Hematopoietic multipotent progenitor cell treated with erythropoietin and hydrocortisone succinate and interleukin-3 and kit ligand, for 17 days (in vitro differentiated cells): ENCODE data around the gene LY6G5C.
A peak's percentile ranks its signal among the peaks of the same experiment; 100 is the strongest.

ENCODE experiments used
- DNase-seq: peaks from one replicate; pipeline ENCODE4 v3.0.0-alpha.2; 2015; ENCODE audit warnings: low spot score

LY6G5C gene

DNA sequence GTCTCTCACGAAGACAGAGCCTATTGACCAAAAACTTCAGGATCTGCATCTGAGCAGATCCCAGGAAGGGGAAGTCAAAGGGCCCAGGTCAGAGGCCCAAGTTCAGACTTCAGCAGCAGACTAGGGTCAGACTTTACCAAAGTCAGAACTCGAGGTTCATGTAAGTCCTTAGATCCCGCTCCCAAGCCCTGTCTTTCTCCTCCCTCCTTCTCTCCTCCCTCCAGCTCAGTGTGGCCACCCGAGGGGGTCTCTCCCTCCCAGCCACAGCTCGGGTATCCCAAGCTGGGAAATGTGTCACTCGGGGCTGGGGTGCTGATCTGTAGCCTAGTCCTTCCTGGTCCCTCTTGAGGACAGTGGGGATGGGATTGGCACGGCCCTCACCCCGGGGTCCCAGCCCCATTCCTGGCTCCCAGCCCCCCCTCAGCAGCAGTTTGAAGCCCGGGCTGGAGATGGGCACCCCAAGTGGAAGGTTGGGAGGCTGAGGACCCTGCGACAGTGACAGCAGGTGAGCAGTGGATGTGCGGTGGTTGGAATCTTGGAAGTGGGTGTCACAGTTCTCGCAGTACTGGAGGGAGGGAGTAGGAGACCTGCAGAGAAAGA is 18.6 kb downstream of the LY6G5C start:
- no peak for DNase-seq

DNA sequence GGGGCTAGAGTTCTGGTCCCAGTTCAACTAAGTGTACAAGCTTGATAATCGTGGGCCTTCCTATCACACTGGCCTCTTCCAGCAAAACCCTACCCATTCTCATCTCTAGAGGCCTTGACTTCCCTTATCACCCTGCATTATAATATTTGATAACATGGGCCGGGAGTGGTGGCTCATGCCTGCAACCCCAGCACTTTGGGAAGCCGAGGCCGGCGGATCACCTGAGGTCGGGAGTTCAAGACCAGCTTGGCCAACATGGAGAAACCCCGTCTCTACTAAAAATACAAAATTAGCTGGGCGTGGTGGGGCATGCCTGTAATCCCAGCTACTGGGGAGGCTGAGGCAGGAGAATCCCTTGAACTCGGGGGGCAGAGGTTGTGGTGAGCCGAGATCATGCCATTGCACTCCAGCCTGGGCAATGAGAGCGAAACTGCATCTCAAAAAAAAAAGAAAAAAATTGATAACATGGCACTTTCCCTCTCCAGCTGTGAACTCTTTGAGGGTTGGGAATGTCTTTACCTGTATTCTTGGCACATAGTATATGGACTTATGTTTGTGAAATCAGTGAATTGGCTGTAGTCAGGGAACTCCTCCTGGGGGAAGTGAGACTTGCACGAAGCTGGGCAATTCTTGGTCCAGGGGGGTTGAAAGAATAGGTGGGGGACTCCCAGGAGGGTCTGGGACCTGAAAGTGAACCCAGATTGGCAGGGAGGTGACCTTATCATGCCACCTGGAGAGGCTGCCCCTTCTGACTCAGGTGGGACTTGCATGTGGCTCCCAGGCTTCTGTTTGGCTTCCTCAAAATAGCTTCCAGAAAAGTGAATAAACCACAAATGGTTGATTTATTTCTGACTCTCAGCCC is 19.4 kb downstream of the LY6G5C start:
- DNase-seq: no peak

DNA sequence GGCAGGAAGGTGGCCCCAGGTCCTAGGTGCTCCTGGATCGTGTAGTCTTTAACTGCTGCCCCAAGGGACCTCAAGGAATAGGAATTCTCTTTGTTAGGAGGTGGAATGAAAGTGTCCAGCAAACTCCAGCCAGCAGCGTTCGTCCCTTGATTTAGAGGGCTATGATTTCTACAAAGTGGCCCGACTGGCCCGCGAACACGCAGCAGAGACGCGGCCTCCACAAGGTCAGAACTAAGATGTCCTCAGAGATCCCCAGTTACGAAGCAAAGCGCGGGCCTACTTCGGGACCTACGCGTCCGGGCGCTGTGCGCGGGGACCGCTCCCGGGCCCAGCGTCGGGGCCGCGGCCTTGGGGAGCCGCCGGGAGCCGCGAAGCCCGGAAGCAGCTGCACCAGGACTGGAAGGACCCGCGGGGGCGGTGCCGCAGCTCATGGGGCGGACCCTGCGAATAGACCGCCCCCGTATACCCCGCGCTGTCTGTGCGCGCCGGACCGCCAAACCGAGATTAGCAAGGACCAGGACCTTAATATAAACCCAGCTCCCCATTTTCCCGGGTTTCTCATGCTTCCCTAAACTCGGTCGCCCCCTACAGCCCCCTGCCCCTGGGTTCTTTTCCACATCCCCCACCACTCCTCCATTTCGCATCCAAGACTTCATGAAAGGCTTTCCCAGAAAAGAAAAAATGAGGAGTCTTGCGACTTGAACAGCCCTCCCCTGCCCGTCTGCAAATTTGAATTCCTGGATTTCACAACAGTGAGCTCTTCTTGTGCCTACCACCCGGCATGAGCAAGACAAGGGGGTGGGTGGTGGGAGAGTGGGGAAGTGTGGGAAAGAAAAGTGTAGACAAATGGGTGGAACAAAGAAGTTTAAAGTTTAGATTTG is 20.2 kb downstream of the LY6G5C start, which contains the start of gene C6orf47:
C6orf47 (minus strand) TSS at position 398 of the 881 bp plus-strand sequence. CDS start 831 bp downstream, outside the sequence.
- peak; percentile 73 for DNase-seq

- peak; percentile 53 for DNase-seq
Observed at GRCh38 chr6:31659649-31660380, 21.1 kb downstream of the LY6G5C start.

- no peak for DNase-seq
Observed at GRCh38 chr6:31658983-31659648, 21.8 kb downstream of the LY6G5C start.

DNA sequence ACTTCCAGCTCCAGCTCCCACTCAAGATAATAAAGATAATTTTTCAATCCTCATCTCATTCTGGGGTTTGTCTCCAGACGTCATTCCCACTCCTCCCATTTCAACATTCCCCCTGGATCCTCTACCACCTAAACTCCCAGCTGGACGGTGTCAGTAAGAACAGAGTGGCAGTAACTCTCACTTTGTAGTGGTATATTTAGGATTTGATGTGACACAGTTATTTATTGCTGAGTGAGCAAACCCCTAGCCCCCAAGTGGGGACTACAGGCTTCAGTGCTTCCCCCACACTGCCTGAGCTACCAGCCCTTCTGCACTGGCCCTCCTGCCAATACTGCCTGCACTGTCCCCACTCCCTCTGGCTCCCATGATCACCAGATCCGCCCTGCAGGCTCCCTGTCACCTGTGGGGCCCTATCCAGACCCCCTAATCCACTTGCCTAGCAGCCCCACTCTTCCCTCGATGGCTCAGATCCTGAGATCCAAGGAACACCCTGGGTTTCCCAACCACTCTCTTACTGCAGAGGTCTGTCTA is 22.6 kb downstream of the LY6G5C start:
- DNase-seq: no peak

DNA sequence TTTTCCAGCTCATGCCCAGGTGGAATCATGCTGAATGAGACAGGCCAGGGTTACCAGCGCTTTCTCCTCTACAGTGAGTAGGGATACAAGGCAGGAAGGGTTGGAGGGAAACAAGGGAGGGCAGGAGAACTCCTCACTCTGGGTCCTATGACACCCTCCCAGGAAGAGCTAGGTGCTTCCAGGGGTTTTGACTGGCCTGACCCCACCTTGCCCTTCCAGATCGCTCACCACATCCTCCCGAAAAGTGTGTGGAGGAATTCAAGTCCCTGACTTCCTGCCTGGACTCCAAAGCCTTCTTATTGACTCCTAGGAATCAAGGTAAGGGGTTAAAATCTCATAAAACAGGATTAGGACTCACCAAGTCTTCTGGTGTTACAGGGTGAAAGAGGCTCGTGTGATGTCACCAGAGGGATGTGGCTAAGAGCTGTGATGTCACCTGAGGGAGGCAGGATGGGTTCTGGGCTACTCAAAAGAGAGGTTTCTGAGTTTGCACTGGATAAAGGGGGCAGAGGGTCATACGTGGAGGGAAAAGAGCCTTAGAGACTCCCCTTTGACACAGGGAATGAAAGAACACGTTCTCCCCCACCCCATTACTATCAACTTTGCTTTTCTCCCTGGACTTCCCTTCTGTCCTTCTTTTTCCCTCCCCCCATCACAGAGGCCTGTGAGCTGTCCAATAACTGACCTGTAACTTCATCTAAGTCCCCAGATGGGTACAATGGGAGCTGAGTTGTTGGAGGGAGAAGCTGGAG is 23.3 kb downstream of the LY6G5C start:
- DNase-seq: no peak

DNA sequence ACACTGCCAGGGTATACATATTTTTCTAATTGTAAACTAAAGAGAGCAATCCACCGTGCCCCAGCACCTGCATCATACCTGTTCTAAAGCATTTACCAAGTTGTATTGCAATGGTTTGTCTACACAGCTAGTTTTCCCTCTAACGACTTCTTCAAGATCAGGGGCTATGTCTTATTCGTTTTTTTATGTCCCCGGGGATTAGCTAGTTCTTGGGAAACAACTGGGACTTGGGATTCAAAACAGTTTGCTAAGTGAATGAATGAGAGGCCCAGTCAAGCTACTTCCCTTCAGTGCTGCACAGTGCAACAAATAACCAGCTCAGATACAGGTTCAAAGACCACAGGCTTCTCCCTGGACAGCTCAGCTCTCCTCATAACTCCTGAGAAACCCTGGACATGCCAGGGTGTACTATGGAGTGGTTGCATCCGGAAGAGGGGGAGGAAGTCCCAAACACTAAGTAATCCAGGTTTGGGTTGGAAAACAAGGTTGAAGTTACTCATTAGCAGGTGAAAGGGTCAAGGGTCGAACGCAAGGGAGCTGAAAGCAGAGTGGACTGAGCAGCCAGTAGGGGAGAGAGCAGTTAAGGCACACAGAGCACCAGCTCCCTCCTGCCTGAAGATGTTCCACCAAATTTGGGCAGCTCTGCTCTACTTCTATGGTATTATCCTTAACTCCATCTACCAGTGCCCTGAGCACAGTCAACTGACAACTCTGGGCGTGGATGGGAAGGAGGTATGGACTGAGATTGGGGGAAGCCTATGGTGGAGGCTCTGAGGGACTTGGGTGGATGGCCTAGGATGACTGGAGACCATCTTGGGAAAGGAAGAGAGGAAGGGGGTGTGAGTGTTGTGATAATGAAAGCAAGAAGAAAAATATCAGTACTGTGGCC is 25.3 kb downstream of the LY6G5C start, which contains the start of gene APOM:
APOM (plus strand) TSS at position 546 of the 889 bp plus-strand sequence; CDS start at position 619, 73 bp downstream.
- no peak for DNase-seq

DNA sequence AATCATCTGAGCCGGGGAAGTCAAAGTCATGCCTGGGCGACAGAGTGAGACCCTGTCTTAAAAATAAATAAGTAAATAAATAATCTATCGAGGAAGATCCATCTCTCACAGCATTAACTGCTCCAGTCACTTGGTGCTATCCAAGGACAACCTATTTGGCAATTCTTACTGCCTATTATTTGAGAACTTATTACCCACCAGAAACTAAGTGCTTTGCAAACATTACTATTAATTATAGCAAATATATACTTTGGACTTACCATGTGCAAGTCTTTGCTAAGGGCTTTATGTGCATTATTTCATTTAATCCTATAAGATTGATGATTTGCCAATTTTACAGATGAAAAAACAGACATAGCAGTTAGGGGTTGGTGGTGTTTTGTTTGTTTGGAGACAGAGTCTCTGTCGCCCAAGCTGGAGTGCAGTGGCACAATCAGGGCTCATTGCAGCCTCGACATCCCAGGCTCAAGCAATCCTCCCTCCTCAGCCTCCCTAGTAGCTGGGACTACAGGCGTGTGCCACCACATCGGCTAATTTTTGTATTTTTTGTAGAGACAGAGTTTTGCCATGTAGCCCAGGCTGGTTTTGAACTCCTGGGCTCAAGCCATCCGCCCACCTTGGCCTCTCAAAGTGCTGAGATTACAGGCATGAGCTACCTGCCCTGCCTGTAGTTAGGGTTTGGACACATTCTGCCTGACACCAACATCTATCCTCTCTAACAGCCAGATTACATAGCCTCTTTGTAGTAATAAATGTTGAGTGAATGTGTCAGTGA is 26.1 kb downstream of the LY6G5C start:
- DNase-seq: no peak

DNA sequence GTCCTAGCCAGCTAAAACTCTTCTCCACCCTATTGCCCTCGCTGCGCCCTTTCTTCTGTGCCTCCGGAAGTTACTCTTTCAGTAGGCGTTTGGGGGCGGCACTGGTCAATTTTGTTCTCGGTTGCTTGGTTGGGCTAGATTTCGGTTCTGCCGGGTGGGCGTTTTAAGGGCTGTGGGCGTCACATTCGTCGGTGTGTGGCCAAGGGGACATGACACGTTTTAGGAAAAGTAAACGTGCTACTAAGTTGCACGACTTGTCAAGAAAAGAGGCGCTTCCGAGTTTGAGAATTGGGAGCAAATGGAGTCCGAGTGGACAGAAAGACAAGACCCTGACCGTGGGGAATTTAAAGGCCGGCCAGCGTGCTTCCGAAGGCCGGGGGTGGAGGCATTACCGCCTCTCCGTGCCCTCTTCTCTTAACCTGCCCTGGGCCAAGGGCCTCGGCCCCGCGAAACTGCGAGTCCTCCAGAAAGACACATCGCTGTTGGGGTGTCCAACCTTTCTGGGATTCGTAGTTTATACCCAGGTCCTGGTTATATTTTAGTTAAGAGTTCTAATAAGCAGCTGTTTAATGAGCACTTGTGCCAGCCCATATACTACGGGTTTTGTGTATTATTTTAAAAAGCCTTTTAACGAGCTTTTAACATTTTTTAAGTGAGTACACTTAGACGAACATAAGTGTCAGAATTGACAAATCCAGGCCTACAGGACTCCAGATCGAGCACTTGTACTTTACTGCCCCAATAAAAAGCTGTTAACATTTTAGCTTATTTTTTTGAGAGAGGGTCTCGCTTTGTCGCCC is 27.7 kb downstream of the LY6G5C start:
- no peak for DNase-seq

DNA sequence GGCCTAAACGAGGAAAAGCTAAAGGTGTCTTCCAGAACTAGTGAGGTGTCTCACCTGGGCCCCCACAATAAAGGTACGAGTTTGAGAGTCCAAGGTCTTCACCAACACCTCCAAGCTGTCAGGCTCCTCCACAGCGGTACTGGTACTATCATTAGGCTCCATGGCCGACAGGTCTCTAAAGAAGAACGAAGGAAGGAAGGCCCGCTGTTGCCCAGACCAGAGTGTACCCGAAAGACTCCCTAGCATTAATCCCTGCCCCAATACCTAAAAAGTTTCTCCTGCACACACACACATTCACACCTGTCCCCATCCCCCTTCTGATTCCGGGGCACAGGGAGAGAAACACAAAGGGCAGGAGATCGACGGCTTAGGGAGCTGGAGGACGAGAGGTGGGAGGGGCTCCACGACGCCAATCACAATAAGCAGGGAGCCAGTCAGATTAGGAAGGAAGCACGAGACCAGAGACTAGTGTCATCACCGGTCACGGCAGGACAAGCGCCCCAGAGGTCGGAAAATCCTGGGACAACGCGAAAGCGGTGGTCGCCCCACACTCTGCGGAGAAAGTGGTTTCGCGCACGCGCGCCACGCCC is 29.2 kb downstream of the LY6G5C start:
- DNase-seq: no peak

DNA sequence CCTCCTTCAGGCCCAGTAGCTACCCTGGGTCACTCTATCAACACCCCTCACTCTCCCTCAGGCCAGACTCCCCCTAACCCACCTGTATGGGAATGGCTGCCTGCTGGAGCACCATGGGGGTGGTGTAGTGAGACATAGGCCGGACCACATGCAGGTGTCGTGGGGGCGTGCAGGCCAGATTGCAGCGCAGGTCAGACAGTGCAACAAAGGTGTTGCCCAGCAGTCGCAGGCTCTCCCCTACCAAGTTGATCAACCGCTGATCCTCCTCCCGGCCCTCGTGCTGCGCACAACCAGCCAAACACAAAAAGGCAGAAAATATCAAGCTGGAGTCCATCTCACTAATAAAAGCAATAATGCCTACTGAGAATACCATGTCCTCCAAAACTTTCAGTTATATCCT is 35.5 kb downstream of the LY6G5C start:
- DNase-seq: no peak

DNA sequence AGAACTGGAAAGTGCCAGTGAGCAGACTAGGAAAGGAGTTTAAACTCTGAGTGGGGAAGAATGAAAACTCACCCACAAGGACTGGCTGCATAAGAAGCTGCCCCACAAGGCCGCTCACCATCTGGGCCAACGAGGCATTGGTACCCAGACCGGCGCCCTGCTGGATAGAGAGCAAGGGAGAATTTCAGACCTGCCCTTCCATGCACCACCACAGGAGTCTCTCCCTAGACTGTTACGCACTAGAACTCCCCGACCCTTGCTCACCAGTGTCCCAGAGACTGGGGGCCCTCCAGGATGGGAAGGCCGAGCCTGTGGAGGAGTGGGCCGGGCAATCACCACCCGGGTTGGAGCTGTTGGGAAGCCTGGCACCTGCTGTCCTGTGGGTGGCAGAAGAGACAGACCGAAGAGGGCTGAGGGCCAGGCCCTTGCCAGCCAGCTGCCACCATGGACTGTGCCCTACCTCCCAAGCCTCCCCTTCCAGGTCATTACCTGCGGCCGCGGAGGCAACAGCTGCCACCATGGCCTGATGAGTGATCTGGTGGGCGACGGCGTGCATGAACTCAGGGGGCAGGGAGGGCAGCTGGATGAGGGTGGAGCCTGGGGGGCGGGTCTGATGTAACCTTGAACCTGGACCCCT is 36.9 kb downstream of the LY6G5C start:
- no peak for DNase-seq

DNA sequence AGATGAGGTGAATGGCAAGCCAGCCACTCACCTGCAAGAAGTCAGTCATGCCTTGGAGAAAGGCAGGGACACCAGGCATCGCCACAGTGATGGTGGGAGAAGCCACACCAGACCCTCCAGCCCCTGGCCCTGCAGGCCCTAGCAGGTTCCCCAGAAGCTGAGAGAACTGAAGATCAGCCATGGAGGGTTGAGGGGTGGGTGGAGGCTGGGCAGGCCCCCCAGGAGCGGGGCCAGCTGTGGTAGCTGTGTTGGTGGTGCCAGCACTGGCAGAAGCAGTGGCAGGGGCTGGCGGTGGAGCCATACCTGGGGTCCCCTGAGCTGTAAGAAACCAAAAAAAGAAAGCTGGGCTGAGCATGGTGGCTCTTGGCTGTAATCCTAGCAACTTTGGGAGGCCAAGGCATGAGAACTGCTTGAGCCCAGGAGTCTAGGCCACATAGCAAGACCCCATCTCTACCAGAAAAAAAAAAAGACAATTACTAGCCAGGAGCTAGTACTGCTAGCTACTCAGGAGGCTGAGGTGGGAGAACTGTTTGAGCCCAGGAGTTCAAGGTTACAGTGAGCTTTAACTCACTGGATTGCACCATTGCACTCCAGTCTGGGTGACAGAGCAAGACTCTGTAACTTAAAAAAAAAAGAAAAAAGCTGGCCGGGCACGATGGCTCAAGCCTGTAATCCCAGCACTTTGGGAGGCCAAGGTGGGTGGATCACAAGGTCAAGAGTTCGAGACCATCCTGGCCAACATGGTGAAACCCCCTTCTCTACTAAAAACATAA is 37.9 kb downstream of the LY6G5C start:
- no peak for DNase-seq

GRCh38 chr6:31641370-31641769 is 39.5 kb downstream of the LY6G5C start:
- no peak for DNase-seq

- no peak for DNase-seq
Observed at GRCh38 chr6:31640612-31641011, 40.3 kb downstream of the LY6G5C start.
